HG03457 (cell line): Measurements from ENCODE around the gene KRTAP10-3.
"Not testable (repeated sequence)": the region's sequence is repeated elsewhere in the genome, so short reads cannot be mapped to it uniquely, and the experiment has no call there.

ENCODE experiments used
- ATAC-seq: cut with Tn5 transposase; IDR thresholded peaks from one replicate; pipeline ENCODE4 v1.9.1; 2021; ENCODE audit warnings: moderate number of reproducible peaks; ENCODE audit not compliant: unreplicated experiment

KRTAP10-3 gene

DNA sequence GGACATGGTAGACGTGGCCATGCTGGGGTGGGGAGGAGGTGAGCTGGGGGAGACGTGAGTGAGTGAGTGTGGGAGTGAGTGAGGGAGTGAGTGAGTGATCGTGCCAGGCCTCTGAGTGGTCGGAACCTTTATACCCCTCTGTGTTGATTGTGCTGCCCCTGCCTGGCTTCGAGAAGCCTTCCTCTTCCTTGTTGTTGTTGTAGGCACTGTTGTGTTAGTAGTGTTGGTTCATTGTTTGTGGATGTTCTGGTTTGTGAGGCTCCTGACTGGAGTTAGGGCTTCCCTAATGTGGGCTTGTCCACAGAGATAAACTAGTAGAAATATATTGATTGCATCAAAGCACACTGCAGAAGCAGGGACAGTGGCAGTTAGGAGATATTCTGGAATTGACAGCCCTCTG lies at the start of gene KRTAP10-3:
Gene KRTAP10-3, minus strand, starts transcription at position 101 of the 400 bp plus-strand sequence. Its CDS starts 80 bp downstream, at position 21.
- no peak for ATAC-seq

GRCh38 chr21:44606495-44606894 lies 47.9 kb upstream of the KRTAP10-3 start:
- no peak for ATAC-seq

GRCh38 chr21:44603911-44604310 lies 45.3 kb upstream of the KRTAP10-3 start:
- no peak for ATAC-seq

GRCh38 chr21:44603109-44603875 lies 44.7 kb upstream of the KRTAP10-3 start:
- ATAC-seq, result no peak

DNA sequence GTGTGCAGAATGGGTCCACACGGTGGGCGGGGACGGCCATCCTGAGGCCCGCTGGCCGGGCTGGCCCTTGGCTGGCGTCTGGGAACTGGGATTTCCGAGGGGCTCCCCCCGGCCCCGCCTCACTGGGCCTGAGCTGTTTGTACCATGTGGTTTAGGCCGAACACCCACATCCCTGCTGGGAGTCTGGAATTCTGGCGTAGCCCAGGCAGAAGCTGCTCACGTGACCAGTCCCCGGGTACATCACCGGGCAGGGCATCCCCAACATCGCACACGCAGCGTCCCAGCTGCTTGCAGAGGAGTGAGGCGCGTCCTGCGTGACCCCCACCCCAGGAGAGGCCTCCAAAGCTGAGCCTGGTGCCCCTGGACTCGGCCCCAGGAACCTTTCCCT lies 43.9 kb upstream of the KRTAP10-3 start:
- no peak for ATAC-seq

- no peak for ATAC-seq
Measured at GRCh38 chr21:44601596-44602462, 43.2 kb upstream of the KRTAP10-3 start.

GRCh38 chr21:44601091-44601490 lies 42.5 kb upstream of the KRTAP10-3 start:
- ATAC-seq, result not testable (repeated sequence)

- not testable (repeated sequence) for ATAC-seq
Measured at GRCh38 chr21:44600118-44600978, 41.8 kb upstream of the KRTAP10-3 start, which contains the start of gene KRTAP10-7. Gene KRTAP10-7 (plus strand): TSS chr21:44600597. CDS start chr21:44600622, 25 bp downstream.

DNA sequence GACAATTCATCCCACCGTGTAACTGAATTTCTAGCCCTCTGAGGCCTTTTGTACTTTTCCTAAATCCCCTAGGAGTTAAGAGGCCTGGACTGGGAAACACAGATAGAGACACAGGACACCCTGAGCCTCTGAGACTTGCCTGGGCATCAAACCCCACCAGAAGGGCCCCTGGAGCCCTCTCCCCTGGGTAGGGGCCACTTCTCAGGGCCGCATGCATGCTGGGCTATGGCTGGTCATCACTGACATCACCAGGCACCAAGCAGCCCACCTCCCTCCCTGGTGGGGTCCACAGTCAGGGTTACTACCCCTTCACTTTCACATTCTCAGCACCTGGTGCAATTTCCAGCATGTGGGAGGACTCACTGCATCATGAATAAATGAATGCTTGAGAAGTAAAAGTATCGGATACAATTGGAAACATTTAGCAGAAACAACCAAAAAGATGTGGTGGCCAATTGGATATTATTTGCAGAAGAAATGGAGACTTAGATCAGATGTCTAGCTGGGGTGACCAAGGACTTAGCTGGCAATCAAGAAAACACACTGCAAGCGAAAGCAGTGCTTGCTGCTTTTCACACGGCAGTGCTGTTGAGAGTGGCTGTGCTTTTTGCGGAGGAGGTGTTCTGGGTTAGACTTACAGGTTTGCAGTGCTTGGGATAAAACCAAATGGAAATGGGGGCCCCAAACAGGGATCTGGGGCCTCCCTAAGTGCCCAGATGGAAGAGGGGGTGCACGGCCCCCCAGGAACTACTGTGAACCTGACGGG lies 40.9 kb upstream of the KRTAP10-3 start:
- ATAC-seq, result no peak

GRCh38 chr21:44598061-44598460 lies 39.5 kb upstream of the KRTAP10-3 start:
- ATAC-seq, result no peak

DNA sequence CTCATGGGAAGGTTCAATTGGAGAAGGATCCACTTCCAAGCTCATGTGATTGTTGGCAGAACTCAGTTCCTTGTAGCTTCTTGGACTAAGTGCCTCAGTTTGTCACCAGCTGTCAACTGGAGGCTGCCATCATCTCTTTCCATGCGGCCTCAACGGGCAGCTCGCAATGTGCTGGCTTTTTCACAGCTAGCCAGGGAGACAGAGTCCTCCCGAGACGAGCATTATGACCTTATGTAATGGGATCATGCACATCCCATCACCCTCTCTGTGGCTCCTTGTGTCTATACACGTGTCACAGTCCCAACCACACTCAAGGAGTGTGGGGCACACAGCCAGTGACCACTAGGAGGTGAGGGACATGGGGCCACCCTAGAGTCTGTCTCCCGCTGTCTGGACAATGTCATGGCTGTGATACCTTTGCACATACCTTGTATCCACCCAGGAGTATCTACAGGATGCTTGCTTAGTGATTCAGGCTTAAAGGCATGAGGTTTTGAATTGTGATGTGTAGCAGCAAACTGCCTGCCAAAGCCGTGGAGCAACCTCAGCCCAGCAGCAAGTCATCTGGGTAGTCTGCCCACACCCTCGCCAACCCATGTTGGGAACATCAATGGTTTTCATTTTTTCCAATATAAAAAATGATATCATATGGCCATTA lies 37.6 kb upstream of the KRTAP10-3 start:
- ATAC-seq, result no peak

GRCh38 chr21:44595524-44595923 lies 36.9 kb upstream of the KRTAP10-3 start:
- ATAC-seq, result no peak

DNA sequence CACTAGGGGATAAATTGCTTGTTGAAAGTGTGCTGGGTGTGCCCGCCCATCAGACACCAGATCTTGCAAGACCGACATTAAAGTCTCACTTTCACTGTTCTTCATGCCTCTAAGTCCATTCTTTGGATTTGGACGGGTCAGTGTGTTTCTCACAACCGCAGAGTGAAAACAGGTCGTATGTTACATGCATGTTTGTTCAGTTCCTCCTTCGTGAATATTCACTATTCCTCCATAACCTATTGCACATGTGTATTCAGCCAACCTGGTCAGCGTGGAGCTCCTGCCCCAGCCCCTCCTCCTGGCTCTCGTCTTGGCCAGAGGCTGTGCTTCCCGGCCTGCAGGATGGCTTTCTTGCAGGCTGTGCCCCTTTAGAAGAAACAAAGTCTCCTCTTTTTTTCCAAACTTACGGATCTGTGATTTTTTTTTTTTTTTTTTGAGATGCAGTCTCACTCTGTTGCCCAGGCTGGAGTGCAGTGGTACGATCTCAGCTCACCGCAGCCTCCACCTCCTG lies 35.9 kb upstream of the KRTAP10-3 start:
- ATAC-seq, result no peak

- no peak for ATAC-seq
Measured at GRCh38 chr21:44593598-44594405, 35.2 kb upstream of the KRTAP10-3 start.

DNA sequence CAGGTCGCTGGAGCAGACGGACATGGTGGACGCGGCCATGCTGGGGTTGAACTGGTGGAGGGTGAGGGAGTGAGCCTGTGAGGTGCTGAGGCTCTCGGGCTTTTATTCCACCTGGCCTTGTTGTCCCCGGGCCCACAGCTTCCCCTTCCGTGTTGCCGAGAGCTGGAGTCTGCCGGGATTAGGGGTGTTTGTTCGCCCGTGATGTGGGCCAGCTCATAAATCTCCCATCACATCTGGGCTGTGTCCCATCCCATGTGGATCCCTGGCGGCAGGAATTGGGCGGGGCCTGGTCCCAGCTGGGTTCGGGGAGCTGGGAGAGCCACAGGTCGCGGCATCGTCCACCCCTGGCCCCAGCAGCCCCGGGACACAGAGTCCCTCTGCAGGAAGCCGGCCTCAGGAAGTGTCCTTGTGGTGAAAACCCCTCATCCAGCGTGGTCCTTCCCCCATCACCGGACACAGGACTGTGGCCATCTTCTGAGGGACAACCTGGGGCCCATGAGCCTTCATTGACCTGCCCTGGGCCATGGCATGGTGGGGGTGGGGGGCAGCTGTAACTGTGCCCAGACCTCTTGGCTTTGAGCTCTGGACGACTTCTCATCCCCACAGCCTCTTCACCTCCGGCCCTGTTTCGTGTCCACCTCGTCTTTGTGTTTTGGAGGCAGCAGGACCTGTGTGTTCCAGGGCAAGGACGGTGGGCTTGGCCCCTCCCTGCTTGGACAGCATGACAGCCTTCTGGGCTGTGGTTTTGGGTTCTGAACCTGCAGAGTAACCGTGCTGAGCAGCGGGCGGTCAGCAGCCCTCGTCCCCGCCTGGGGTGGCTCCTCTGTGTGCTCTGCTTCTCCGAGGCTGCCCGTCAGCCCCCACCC lies 34.1 kb upstream of the KRTAP10-3 start, which contains the start of gene KRTAP10-6:
Gene KRTAP10-6, minus strand, starts transcription at position 60 of the 866 bp plus-strand sequence. Its CDS starts 21 bp downstream, at position 39.
- ATAC-seq, result no peak

DNA sequence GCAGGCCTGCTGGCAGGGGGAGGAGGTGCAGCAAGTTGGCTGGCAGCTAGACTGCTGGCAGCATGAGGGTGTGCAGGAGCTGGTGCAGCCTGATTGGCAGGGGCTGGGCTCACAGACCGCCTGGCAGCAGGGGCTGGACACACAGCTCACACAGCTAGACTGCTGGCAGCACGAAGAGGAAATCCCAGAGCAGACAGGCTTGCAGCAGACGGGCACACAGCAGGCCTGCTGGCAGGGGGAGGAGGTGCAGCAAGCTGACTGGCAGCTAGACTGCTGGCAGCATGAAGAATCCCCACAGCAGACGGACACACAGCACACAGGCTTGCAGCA lies 33.2 kb upstream of the KRTAP10-3 start:
- not testable (repeated sequence) for ATAC-seq
